K562 (cell line): Measurements from ENCODE around the gene PPP3CA. TPM values are rescaled to one million over a fixed set of nuclear protein-coding genes. Genes with fewer than 3 reads are reported as not detected.
A peak's percentile ranks its signal among the peaks of the same experiment; 100 is the strongest.

Source experiments
- ATAC-seq: fragments of 200-7000 bp; cut with Tn5 transposase; 3 replicates; pipeline ENCODE4 v1.9.1; 2020; ENCODE audit warnings: moderate library complexity
- BruUV-seq: library from RNA; stranded (reverse); fragments of 400-500 nt; replicated peaks from 2 replicates; lab custom pipeline; 2021; lab: Mats Ljungman, UMichigan
- CTCF ChIA-PET: fragments of 300-600 bp; formaldehyde crosslinking; extraction: SDS; loops from one replicate; lab custom pipeline; 2021; ENCODE audit warnings: low intra/inter-chr PET ratio; lab: Yijun Ruan, JAX
- POLR2A ChIA-PET: fragments of 300-600, 350-650 bp; sonication (Branson Sonifier 250); formaldehyde crosslinking; extraction: SDS; loops from one replicate; lab custom pipeline; 2021; ENCODE audit warnings: antibody characterized with exemption, inconsistent platforms; lab: Yijun Ruan, JAX
- DNase-seq, 4 experiments: peaks; one replicate each; pipeline versions ENCODE4 v3.0.0 to v3.0.0-alpha.2; 2011 to 2018; ENCODE audit warnings: low spot score in 3 of 4, mixed read lengths in 3 of 4; ENCODE audit errors: extremely low read depth in 1 of 4
- FAIRE-seq: peaks from 2 replicates; lab custom pipeline; 2011; peaks lifted over from hg19 to GRCh38; lab: Jason Lieb, UNC
- H2AFZ ChIP-seq: 2 replicates; pipeline ENCODE4 v1.6.0; 2011; ENCODE audit warnings: low read depth, low read length, control low read depth, inconsistent platforms
- H3K27ac ChIP-seq: fragments of 200-600 bp; 3 replicates; pipeline ENCODE4 v1.8.0; 2011; ENCODE audit warnings: low read depth, mild to moderate bottlenecking, control low read depth, inconsistent platforms, low read length, moderate library complexity, mixed read lengths; ENCODE audit errors: extremely low read depth
- H3K27me3 ChIP-seq, 2 experiments: fragments of 300-600 bp in 1 of 2; 2 replicates in 1 of 2; 3 replicates in 1 of 2; pipeline versions ENCODE4 v1.6.0 to v1.8.0; 2011; ENCODE audit warnings: inconsistent platforms in 2 of 2, low read length in 2 of 2, mild to moderate bottlenecking in 1 of 2, mixed read lengths in 1 of 2, moderate library complexity in 1 of 2; ENCODE audit not compliant: control insufficient read depth in 2 of 2, insufficient read depth in 2 of 2
- H3K36me3 ChIP-seq: fragments of 300-600 bp; 3 replicates; pipeline ENCODE4 v1.8.0; 2011; ENCODE audit warnings: mild to moderate bottlenecking, low read length, inconsistent platforms; ENCODE audit not compliant: control insufficient read depth, insufficient read depth
- H3K4me1 ChIP-seq, 2 experiments: fragments of 200-600 bp in 1 of 2; replicated peaks in 1 of 2; 2 replicates in 1 of 2; 3 replicates in 1 of 2; pipeline versions ENCODE4 v1.5.1 to v1.8.0; 2011; ENCODE audit warnings: inconsistent platforms in 2 of 2, low read length in 2 of 2, mild to moderate bottlenecking in 1 of 2, mixed read lengths in 1 of 2, moderate library complexity in 1 of 2; ENCODE audit not compliant: control insufficient read depth in 2 of 2, insufficient read depth in 2 of 2
- H3K4me2 ChIP-seq: 2 replicates; pipeline ENCODE4 v1.6.1; 2011; ENCODE audit warnings: low read length, control low read depth, inconsistent platforms, mixed read lengths; ENCODE audit not compliant: insufficient read depth
- H3K4me3 ChIP-seq: fragments of 200-600 bp; sonication (generic), shearing (Covaris generic); 2 replicates; pipeline ENCODE4 v1.5.1; 2016; ENCODE audit warnings: control low read depth, inconsistent platforms
- H3K79me2 ChIP-seq: fragments of 200-600 bp; 3 replicates; pipeline ENCODE4 v1.8.0; 2011; ENCODE audit warnings: low read length, inconsistent platforms; ENCODE audit not compliant: control insufficient read depth, insufficient read depth
- H3K9ac ChIP-seq, 2 experiments: 2 replicates each; pipeline versions ENCODE4 v1.6.0 to v1.6.1; 2011; ENCODE audit warnings: low read depth in 2 of 2, low read length in 2 of 2, control low read depth in 1 of 2, inconsistent platforms in 1 of 2, mild to moderate bottlenecking in 1 of 2, mixed read lengths in 1 of 2; ENCODE audit not compliant: insufficient read depth in 1 of 2
- H3K9me1 ChIP-seq: one replicate; pipeline ENCODE4 v1.6.0; 2011; ENCODE audit warnings: inconsistent platforms, mild to moderate bottlenecking, low read length, moderate library complexity; ENCODE audit not compliant: control insufficient read depth, insufficient read depth
- H3K9me3 ChIP-seq: replicated peaks from 2 replicates; pipeline ENCODE4 v1.5.1; 2011; ENCODE audit warnings: low read depth, low read length, inconsistent platforms; ENCODE audit not compliant: control insufficient read depth, insufficient read depth
- H4K20me1 ChIP-seq: replicated peaks from 2 replicates; pipeline ENCODE4 v1.6.1; 2011; ENCODE audit warnings: low read length, inconsistent platforms, mixed read lengths; ENCODE audit not compliant: control insufficient read depth, insufficient read depth
- ARNT ChIP-seq, 2 experiments: fragments of 450-650 bp; IDR thresholded peaks; 2 replicates each; pipeline ENCODE4 v1.6.1; 2016; ENCODE audit warnings: mild to moderate bottlenecking in 1 of 2
- BHLHE40 ChIP-seq: IDR thresholded peaks from 2 replicates; pipeline ENCODE4 v1.6.1; 2011; ENCODE audit warnings: low read length, improper control_type of control experiment
- CTBP1 ChIP-seq: fragments of 450-650 bp; IDR thresholded peaks from 2 replicates; pipeline ENCODE4 v1.6.1; 2016; ENCODE audit warnings: borderline replicate concordance
- FOXK2 ChIP-seq, 2 experiments: fragments of 450-650 bp; IDR thresholded peaks in 1 of 2; conservative IDR thresholded peaks in 1 of 2; 2 replicates each; pipeline ENCODE4 v1.6.1; 2016; ENCODE audit warnings: low read depth in 2 of 2, mild to moderate bottlenecking in 1 of 2
- HDAC1 ChIP-seq, 2 experiments: fragments of 450-650 bp; IDR thresholded peaks; 2 replicates each; pipeline ENCODE4 v1.6.1; 2016 to 2017; ENCODE audit warnings: inconsistent platforms in 1 of 2, mild to moderate bottlenecking in 1 of 2, moderate library complexity in 1 of 2
- KDM4B ChIP-seq, 2 experiments: fragments of 450-650 bp in 1 of 2; sonication (generic) in 1 of 2; IDR thresholded peaks; 2 replicates each; pipeline ENCODE4 v1.6.1; 2016 to 2017; ENCODE audit warnings: borderline replicate concordance in 2 of 2, antibody characterized with exemption in 1 of 2, low read depth in 1 of 2, mild to moderate bottlenecking in 1 of 2
- L3MBTL2 ChIP-seq: fragments of 450-650 bp; IDR thresholded peaks from 2 replicates; pipeline ENCODE4 v1.6.1; 2016; ENCODE audit warnings: mild to moderate bottlenecking, moderate library complexity
- NR2C2 ChIP-seq, 2 experiments: fragments of 200-800 bp in 1 of 2; sonication (Bioruptor generic) in 1 of 2; sonication (generic) in 1 of 2; formaldehyde crosslinking in 1 of 2; IDR thresholded peaks; 2 replicates each; pipeline versions ENCODE4 v1.6.1 to v1.8.0; 2016 to 2022; ENCODE audit warnings: mild to moderate bottlenecking in 1 of 2, missing compliant biosample characterization in 1 of 2, missing genetic modification characterization in 1 of 2, missing genetic modification reagents in 1 of 2
- PCBP1 ChIP-seq: fragments of 200-400 bp; formaldehyde crosslinking; IDR thresholded peaks from 2 replicates; pipeline ENCODE4 v1.6.1; 2018; ENCODE audit warnings: mild to moderate bottlenecking, low read depth, low read length; ENCODE audit not compliant: poor library complexity, severe bottlenecking
- WGBS: fragments of 100-300 bp; shearing (Covaris generic); methylation state at CpG from one replicate; pipeline ENCODE4 v1.1.6; 2016; ENCODE audit warnings: low coverage, mixed read lengths; ENCODE audit not compliant: insufficient coverage; ENCODE audit errors: missing lambda C conversion rate; 5-methylcytosine and 5-hydroxymethylcytosine counted together
- in situ Hi-C: fragments of 300-500 bp; cut with MboI; formaldehyde crosslinking; loops from 4 replicates; pipeline ENCODE4 v1.15.0; 2018; ENCODE audit warnings: inconsistent platforms, mixed read lengths
- intact Hi-C: fragments of 100-400 bp; cut with micrococcal nuclease; formaldehyde crosslinking; loops from 2 replicates; pipeline ENCODE4 v1.14.2; 2022
- polyA plus RNA-seq, 8 experiments: library from polyadenylated mRNA; depleted of rRNA in 4 of 8; stranded (reverse) in 5 of 8; unstranded in 3 of 8; fragments of >200 nt; fragmentation: Nextera tagmentation in 2 of 8; fragmentation: Illumina TruSeq in 1 of 8; extraction: Ambion mirVana in 2 of 8; extraction: Trizol in 1 of 8; gene quantifications; 2 replicates each; pipeline versions ENCODE4 v1.2.1 to v1.2.3, GENCODE V29; 2011 to 2014; ENCODE audit warnings: inconsistent platforms in 1 of 8, missing spikeins in 1 of 8
- total RNA-seq, 7 experiments: library from RNA; depleted of rRNA in 6 of 7; stranded (reverse); fragments of >200 nt in 6 of 7; fragmentation: Illumina TruSeq in 2 of 7; extraction: Trizol in 2 of 7; gene quantifications; 2 replicates each; pipeline versions ENCODE4 v1.2.1 to v1.2.3, GENCODE V29; 2011 to 2021; ENCODE audit warnings: low replicate concordance in 1 of 7
- TF ChIP-seq, protein P1 (sequence below): sonication (generic); formaldehyde crosslinking; IDR thresholded peaks from 2 replicates; pipeline ENCODE4 v1.9.0; 2022; ENCODE audit warnings: mild to moderate bottlenecking, missing genetic modification reagents
- TF ChIP-seq, protein P2 (sequence below): fragments of 450-650 bp; IDR thresholded peaks from 2 replicates; pipeline ENCODE4 v1.6.1; 2016; ENCODE audit warnings: borderline replicate concordance
- TF ChIP-seq, protein P3 (sequence below): IDR thresholded peaks from 2 replicates; pipeline ENCODE4 v1.6.1; 2014; ENCODE audit warnings: antibody characterized with exemption
- TF ChIP-seq, protein P4 (sequence below): fragments of 250-450 bp; sonication (Bioruptor Pico); IDR thresholded peaks from 2 replicates; pipeline ENCODE4 v1.8.0; 2021; ENCODE audit warnings: moderate library complexity, mild to moderate bottlenecking, inconsistent platforms

PPP3CA gene
- total and polyA plus RNA-seq, 9 of the 15 experiments (the other 6 are each of a cell fraction or from before 2014, with no cell fraction given), result 0.94 to 3.2 (median 1.6) TPM

DNA sequence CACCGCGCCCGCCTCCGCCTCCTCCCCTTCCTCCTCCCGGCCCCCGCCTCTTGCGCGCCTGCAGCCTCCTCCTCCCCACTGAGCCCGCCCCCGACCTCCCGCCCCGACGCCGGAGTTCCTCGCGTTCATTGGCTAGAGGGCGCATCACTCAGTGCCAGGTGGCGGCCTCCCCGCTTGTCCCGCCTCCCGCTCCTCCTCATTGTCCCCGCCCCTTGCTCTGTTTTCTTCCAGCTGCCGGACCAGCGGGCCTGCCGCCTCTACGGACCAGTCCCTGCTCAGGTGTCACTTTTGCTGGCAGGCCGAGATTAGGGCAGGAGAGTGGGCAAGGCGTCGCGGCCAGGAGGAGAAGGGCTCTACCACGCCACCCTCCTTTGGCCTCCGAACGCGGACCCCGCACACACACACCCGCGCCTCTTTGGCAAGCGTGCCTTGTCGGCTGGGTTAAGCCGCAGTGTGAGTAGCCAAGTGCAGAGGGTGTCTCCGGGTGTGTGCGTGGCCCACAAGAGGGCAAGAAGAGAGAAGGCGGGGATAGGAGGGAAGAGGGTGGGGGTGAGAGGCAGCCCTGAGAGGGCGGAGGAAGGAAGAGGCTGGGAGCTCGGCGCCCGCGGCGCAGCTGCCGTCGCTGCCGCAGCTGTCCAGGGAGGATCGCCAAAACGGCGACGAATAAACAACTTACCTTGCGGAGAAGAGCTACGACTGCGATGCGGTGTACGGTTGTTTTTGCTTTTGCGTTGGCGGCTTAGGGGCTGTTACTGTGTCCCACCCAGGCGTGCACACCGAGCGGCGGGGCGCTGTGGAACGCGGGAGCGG is 436 bp upstream of the PPP3CA start:
- H3K36me3 ChIP-seq, result no peaks in the 10 kb centered on the region
- H3K27me3 ChIP-seq, result peaks cover 0 to 7% of the 10 kb centered on the region in 2 experiments; a peak in 3 of 5 replicates
- in situ Hi-C loops (no loop called here), intact Hi-C loops (loop anchor here (10.0 kb wide), 1 partner anchor 1267 kb away; no protein-coding TSS in a partner anchor)
- peak; percentile 95 to 100 (median 100) for DNase-seq
- no peaks in the 10 kb centered on the region for H3K9me1 ChIP-seq
- no TSS peak for BruUV-seq
- peak overlapping the region; percentile 61; the same call in 2 of the 3 replicates for H3K27ac ChIP-seq
- peak overlapping the region; percentile 77 for H3K4me3 ChIP-seq
- peak; percentile 83 for FAIRE-seq
- WGBS, result under 1% methylated on average over 41 of the region's 71 CpGs
- H4K20me1 ChIP-seq, result 0 out of 2 replicates have a peak, but pooled peaks cover 5% of the 10 kb centered on the region
- no peaks in the 10 kb centered on the region for H3K79me2 ChIP-seq
- peak overlapping the region; percentile 98 for H2AFZ ChIP-seq
- H3K9ac ChIP-seq, result peak overlapping the region; percentile 4 to 93; a peak in 3 of 4 replicates
- H3K4me1 ChIP-seq, result peaks cover 5 to 21% of the 10 kb centered on the region in 2 experiments; a peak in 4 of 5 replicates
- no peaks in the 10 kb centered on the region for H3K9me3 ChIP-seq
- peak; percentile 97 for ATAC-seq
- ChIA-PET POLR2A (interaction anchor here (0.6 kb wide), 1 partner anchor 31 kb away, joined by 4 read pairs; no protein-coding TSS in a partner anchor), CTCF (no interaction called here)
- peak overlapping the region; percentile 95 for H3K4me2 ChIP-seq
- TF ChIP-seq, protein P1, sequence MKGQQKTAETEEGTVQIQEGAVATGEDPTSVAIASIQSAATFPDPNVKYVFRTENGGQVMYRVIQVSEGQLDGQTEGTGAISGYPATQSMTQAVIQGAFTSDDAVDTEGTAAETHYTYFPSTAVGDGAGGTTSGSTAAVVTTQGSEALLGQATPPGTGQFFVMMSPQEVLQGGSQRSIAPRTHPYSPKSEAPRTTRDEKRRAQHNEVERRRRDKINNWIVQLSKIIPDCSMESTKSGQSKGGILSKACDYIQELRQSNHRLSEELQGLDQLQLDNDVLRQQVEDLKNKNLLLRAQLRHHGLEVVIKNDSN, result peak; percentile 57
- TF ChIP-seq NR2C2 (CRISPR knock-in tag; IDR thresholded peaks at IDR 0.05), result peak; percentile 60; the same call in 1 of the 2 replicates
- no peak for TF ChIP-seq NR2C2 (tag; IDR thresholded peaks at IDR 0.05)
- TF ChIP-seq, protein P2, sequence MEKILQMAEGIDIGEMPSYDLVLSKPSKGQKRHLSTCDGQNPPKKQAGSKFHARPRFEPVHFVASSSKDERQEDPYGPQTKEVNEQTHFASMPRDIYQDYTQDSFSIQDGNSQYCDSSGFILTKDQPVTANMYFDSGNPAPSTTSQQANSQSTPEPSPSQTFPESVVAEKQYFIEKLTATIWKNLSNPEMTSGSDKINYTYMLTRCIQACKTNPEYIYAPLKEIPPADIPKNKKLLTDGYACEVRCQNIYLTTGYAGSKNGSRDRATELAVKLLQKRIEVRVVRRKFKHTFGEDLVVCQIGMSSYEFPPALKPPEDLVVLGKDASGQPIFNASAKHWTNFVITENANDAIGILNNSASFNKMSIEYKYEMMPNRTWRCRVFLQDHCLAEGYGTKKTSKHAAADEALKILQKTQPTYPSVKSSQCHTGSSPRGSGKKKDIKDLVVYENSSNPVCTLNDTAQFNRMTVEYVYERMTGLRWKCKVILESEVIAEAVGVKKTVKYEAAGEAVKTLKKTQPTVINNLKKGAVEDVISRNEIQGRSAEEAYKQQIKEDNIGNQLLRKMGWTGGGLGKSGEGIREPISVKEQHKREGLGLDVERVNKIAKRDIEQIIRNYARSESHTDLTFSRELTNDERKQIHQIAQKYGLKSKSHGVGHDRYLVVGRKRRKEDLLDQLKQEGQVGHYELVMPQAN, result no peak; the same call in 1 of the 2 replicates
- TF ChIP-seq, protein P3, sequence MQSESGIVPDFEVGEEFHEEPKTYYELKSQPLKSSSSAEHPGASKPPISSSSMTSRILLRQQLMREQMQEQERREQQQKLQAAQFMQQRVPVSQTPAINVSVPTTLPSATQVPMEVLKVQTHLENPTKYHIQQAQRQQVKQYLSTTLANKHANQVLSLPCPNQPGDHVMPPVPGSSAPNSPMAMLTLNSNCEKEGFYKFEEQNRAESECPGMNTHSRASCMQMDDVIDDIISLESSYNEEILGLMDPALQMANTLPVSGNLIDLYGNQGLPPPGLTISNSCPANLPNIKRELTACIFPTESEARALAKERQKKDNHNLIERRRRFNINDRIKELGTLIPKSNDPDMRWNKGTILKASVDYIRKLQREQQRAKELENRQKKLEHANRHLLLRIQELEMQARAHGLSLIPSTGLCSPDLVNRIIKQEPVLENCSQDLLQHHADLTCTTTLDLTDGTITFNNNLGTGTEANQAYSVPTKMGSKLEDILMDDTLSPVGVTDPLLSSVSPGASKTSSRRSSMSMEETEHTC, result no peak
- TF ChIP-seq KDM4B (IDR thresholded peaks at IDR 0.05; ENCODE audit: borderline replicate concordance in 2 of 2, low read depth in 1 of 2), result no peak
- TF ChIP-seq ARNT (IDR thresholded peaks at IDR 0.05), result no peak
- peak in 1 of 2 experiments; percentile 42; a peak in 1 of 4 replicates for TF ChIP-seq FOXK2 (conservative IDR thresholded peaks at IDR 0.05 in 1 of 2, IDR thresholded peaks at IDR 0.05 in 1 of 2; ENCODE audit: low read depth in 2 of 2)
- TF ChIP-seq BHLHE40, result peak; percentile 20; the same call in 1 of the 2 replicates
- TF ChIP-seq HDAC1 (IDR thresholded peaks at IDR 0.05), result peak in 1 of 2 experiments; percentile 74; a peak in 2 of 4 replicates
- peak; percentile 41; the same call in 1 of the 2 replicates for TF ChIP-seq CTBP1
- TF ChIP-seq PCBP1, result peak; percentile 53
- peak; percentile 69; the same call in 1 of the 2 replicates for TF ChIP-seq L3MBTL2
- TF ChIP-seq, protein P4, sequence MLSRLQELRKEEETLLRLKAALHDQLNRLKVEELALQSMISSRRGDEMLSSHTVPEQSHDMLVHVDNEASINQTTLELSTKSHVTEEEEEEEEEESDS (CRISPR knock-in tag), result no peak
